ENCODE results near the gene MCCC1. TPM values are rescaled to one million over a fixed set of nuclear protein-coding genes. Genes with fewer than 3 reads are reported as not detected.

MCCC1 gene
- total RNA-seq, 1 experiment from 2014 or later, result 42.8 TPM

- Mint-ChIP-seq H3K9me3 (ENCODE audit: unreplicated experiment) (no peaks in the 10 kb centered on the region), H3K36me3 (ENCODE audit: insufficient read depth, unreplicated experiment) (peaks cover 36% of the 10 kb centered on the region), H3K4me3 (ENCODE audit: unreplicated experiment) (no peak overlapping the region), H3K4me1 (ENCODE audit: low read depth, unreplicated experiment) (peaks cover 3% of the 10 kb centered on the region), H3K27ac (ENCODE audit: unreplicated experiment) (no peak overlapping the region), H3K27me3 (ENCODE audit: insufficient read depth, unreplicated experiment) (no peaks in the 10 kb centered on the region)
- H3K9me3 ChIP-seq, result no peaks in the 10 kb centered on the region
- H3K4me1 ChIP-seq, result peaks cover 4% of the 10 kb centered on the region; the same call in 1 of the 2 replicates
- POLR2A ChIA-PET, result no interaction called here
- CTCF ChIA-PET, result no interaction called here
- TF ChIP-seq, protein P1, sequence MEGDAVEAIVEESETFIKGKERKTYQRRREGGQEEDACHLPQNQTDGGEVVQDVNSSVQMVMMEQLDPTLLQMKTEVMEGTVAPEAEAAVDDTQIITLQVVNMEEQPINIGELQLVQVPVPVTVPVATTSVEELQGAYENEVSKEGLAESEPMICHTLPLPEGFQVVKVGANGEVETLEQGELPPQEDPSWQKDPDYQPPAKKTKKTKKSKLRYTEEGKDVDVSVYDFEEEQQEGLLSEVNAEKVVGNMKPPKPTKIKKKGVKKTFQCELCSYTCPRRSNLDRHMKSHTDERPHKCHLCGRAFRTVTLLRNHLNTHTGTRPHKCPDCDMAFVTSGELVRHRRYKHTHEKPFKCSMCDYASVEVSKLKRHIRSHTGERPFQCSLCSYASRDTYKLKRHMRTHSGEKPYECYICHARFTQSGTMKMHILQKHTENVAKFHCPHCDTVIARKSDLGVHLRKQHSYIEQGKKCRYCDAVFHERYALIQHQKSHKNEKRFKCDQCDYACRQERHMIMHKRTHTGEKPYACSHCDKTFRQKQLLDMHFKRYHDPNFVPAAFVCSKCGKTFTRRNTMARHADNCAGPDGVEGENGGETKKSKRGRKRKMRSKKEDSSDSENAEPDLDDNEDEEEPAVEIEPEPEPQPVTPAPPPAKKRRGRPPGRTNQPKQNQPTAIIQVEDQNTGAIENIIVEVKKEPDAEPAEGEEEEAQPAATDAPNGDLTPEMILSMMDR (IDR thresholded peaks at IDR 0.05; ENCODE audit: insufficient read depth in 1 of 2, low read depth in 1 of 2, low read length in 1 of 2, severe bottlenecking in 1 of 2, unreplicated experiment in 1 of 2), result no peak
- intact Hi-C loops (cut with micrococcal nuclease; ENCODE audit: unreplicated experiment), result no loop called here
- H3K27me3 ChIP-seq (replicated peaks; ENCODE audit: control insufficient read depth, insufficient read depth, low read length), result no peaks in the 10 kb centered on the region
- H3K4me3 ChIP-seq (ENCODE audit: low read depth, low read length), result no peak overlapping the region
- no TSS peak for BruUV-seq (replicated peaks)
- no peaks in the 10 kb centered on the region for H3K36me3 ChIP-seq (ENCODE audit: control insufficient read depth, insufficient read depth, low read length)
- no peak for DNase-seq
These were observed 4.6 kb downstream of the MCCC1 start for GRCh38 chr3:183094711-183095110.

DNA sequence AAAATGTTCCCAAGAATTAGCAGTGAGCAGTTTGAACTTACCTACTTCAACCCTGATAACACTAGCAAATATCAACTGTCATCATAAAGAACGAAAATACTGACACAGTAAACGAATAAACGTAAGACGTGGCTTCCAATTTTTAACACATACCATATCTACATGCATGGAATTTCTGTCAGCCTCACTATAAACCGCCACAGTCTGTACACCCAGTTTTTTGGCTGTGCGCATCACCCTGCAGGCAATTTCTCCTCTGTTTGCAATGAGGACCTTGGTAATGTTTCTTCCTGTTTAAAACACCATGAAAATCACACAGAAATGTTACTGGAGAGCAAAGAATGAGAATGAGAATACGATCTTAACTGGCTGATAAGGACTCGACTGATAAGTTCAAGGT lies 7.0 kb downstream of the MCCC1 start:
- Histone ChIP-seq H3K36me3 (ENCODE audit: control insufficient read depth, insufficient read depth, low read length) (no peaks in the 10 kb centered on the region), H3K27me3 (replicated peaks; ENCODE audit: control insufficient read depth, insufficient read depth, low read length) (no peaks in the 10 kb centered on the region), H3K9me3 (no peaks in the 10 kb centered on the region), H3K4me1 (no peaks in the 10 kb centered on the region), H3K4me3 (ENCODE audit: low read depth, low read length) (no peak overlapping the region)
- TF ChIP-seq, protein P1 (IDR thresholded peaks at IDR 0.05; ENCODE audit: insufficient read depth in 1 of 2, low read depth in 1 of 2, low read length in 1 of 2, severe bottlenecking in 1 of 2, unreplicated experiment in 1 of 2), result no peak
- Mint-ChIP-seq H3K4me3 (ENCODE audit: unreplicated experiment) (no peak overlapping the region), H3K27ac (ENCODE audit: unreplicated experiment) (no peak overlapping the region), H3K9me3 (ENCODE audit: unreplicated experiment) (no peaks in the 10 kb centered on the region), H3K4me1 (ENCODE audit: low read depth, unreplicated experiment) (no peaks in the 10 kb centered on the region), H3K36me3 (ENCODE audit: insufficient read depth, unreplicated experiment) (peaks cover 33% of the 10 kb centered on the region), H3K27me3 (ENCODE audit: insufficient read depth, unreplicated experiment) (no peaks in the 10 kb centered on the region)
- CTCF ChIA-PET, result no interaction called here
- POLR2A ChIA-PET, result no interaction called here
- intact Hi-C loops (cut with micrococcal nuclease; ENCODE audit: unreplicated experiment), result no loop called here
- no peak for DNase-seq
- no TSS peak for BruUV-seq (replicated peaks)

DNA sequence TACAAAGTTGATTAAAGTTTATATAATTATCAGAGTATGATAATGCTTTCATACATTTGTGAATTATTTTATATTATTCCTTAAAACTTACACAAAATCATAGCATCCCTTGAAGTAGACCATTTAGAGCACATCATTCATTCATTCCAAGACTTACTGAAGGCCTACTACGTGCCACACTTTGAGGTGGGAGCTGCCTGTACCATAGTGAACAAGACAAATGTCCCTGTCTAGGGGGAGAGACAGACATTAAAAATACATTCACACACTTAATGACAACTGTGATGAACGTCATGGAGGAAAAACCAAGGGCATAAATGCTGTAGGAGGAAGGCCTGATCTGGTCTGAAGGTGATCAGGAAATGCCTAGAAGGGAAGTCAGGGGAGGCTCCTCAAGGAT lies 12.1 kb downstream of the MCCC1 start:
- H3K27me3 Mint-ChIP-seq (ENCODE audit: insufficient read depth, unreplicated experiment), result no peaks in the 10 kb centered on the region
- no peak overlapping the region for H3K4me3 Mint-ChIP-seq (ENCODE audit: unreplicated experiment)
- no TSS peak for BruUV-seq (replicated peaks)
- peaks cover 57% of the 10 kb centered on the region for H3K36me3 Mint-ChIP-seq (ENCODE audit: insufficient read depth, unreplicated experiment)
- Histone ChIP-seq H3K27me3 (replicated peaks; ENCODE audit: control insufficient read depth, insufficient read depth, low read length) (no peaks in the 10 kb centered on the region), H3K4me3 (ENCODE audit: low read depth, low read length) (no peak overlapping the region), H3K36me3 (ENCODE audit: control insufficient read depth, insufficient read depth, low read length) (peaks cover 3% of the 10 kb centered on the region), H3K4me1 (peaks cover 4% of the 10 kb centered on the region; the same call in 1 of the 2 replicates), H3K9me3 (no peaks in the 10 kb centered on the region)
- no peak overlapping the region for H3K27ac Mint-ChIP-seq (ENCODE audit: unreplicated experiment)
- peaks cover 6% of the 10 kb centered on the region for H3K4me1 Mint-ChIP-seq (ENCODE audit: low read depth, unreplicated experiment)
- TF ChIP-seq, protein P1 (IDR thresholded peaks at IDR 0.05; ENCODE audit: insufficient read depth in 1 of 2, low read depth in 1 of 2, low read length in 1 of 2, severe bottlenecking in 1 of 2, unreplicated experiment in 1 of 2), result no peak
- no peaks in the 10 kb centered on the region for H3K9me3 Mint-ChIP-seq (ENCODE audit: unreplicated experiment)
- DNase-seq, result no peak
- ChIA-PET POLR2A (no interaction called here), CTCF (no interaction called here)
- intact Hi-C loops (cut with micrococcal nuclease; ENCODE audit: unreplicated experiment), result no loop called here

Measured in Caco-2 (cell line).